Smooth muscle cell (in vitro differentiated cells): ENCODE results near the gene MRPS23. TPM values are rescaled to one million over a fixed set of nuclear protein-coding genes. Genes with fewer than 3 reads are reported as not detected.

Experiments
- DNase-seq: peaks from one replicate; lab custom pipeline; 2025; ENCODE audit not compliant: unreplicated experiment; lab: John Stamatoyannopoulos, UW
- H2AFZ ChIP-seq: fragments of 200-600 bp; sonication (generic); 2 replicates; pipeline ENCODE4 v1.6.0; 2016; ENCODE audit warnings: antibody characterized with exemption, low read depth, mild to moderate bottlenecking
- H3F3A ChIP-seq: fragments of 200-600 bp; sonication (generic); 2 replicates; pipeline ENCODE4 v1.6.0; 2017; ENCODE audit warnings: antibody characterized with exemption, low read depth
- H3K27ac ChIP-seq: fragments of 200-600 bp; sonication (generic); 2 replicates; pipeline ENCODE4 v1.5.1; 2016; ENCODE audit warnings: low read depth, mild to moderate bottlenecking
- H3K27me3 ChIP-seq: fragments of 200-600 bp; sonication (generic); 2 replicates; pipeline ENCODE4 v1.6.1; 2016; ENCODE audit warnings: low read depth, mild to moderate bottlenecking
- H3K36me3 ChIP-seq: fragments of 200-600 bp; sonication (generic); 2 replicates; pipeline ENCODE4 v1.5.1; 2016; ENCODE audit warnings: low read depth
- H3K4me1 ChIP-seq: fragments of 200-600 bp; sonication (generic); 2 replicates; pipeline ENCODE4 v1.5.1; 2016; ENCODE audit warnings: low read depth
- H3K4me2 ChIP-seq: fragments of 200-600 bp; sonication (generic); 2 replicates; pipeline ENCODE4 v1.6.0; 2016; ENCODE audit warnings: mild to moderate bottlenecking
- H3K4me3 ChIP-seq: fragments of 200-600 bp; sonication (generic); 2 replicates; pipeline ENCODE4 v1.5.1; 2016; ENCODE audit warnings: mild to moderate bottlenecking
- H3K79me2 ChIP-seq: fragments of 200-600 bp; sonication (generic); 2 replicates; pipeline ENCODE4 v1.6.0; 2016; ENCODE audit warnings: low read depth, mild to moderate bottlenecking
- H3K9ac ChIP-seq: fragments of 200-600 bp; sonication (generic); 2 replicates; pipeline ENCODE4 v1.6.0; 2016; ENCODE audit warnings: low read depth
- H3K9me3 ChIP-seq: fragments of 200-600 bp; sonication (generic); replicated peaks from 2 replicates; pipeline ENCODE4 v1.5.1; 2016; ENCODE audit warnings: low read depth
- H4K20me1 ChIP-seq: fragments of 200-600 bp; sonication (generic); 2 replicates; pipeline ENCODE4 v1.6.0; 2016; ENCODE audit warnings: low read depth
- WGBS: methylation state at CpG from one replicate; pipeline ENCODE4 v1.1.7; 2016; ENCODE audit warnings: low lambda C conversion rate; 5-methylcytosine and 5-hydroxymethylcytosine counted together
- polyA plus RNA-seq: library from polyadenylated mRNA; unstranded; fragments of >200 nt; fragmentation: Nextera tagmentation; extraction: Ambion mirVana; gene quantifications from 2 replicates; pipeline ENCODE4 v1.2.1, GENCODE V29; 2016
- total RNA-seq: library from RNA; depleted of rRNA; stranded (reverse); fragments of >200 nt; gene quantifications from 2 replicates; pipeline ENCODE4 v1.2.3, GENCODE V29; 2014
- TF ChIP-seq, protein P1 (sequence below): fragments of 200-600 bp; sonication (generic); IDR thresholded peaks from 2 replicates; pipeline ENCODE4 v1.5.1; 2017; ENCODE audit warnings: borderline replicate concordance, mild to moderate bottlenecking, antibody characterized with exemption; ENCODE audit not compliant: insufficient read depth, poor library complexity, severe bottlenecking

The MRPS23 gene
- total and polyA plus RNA-seq, 2 experiments from 2014 or later = 32.3 to 48.4 TPM

GRCh38 chr17:57889252-57889651, 39.4 kb upstream of the MRPS23 start:
- no peaks in the 10 kb centered on the region for H4K20me1 ChIP-seq
- WGBS = 96% methylated on average over 2 of the region's 2 CpGs
- peaks cover 9% of the 10 kb centered on the region for H3K79me2 ChIP-seq
- peaks cover 12% of the 10 kb centered on the region for H3K4me1 ChIP-seq
- no peak overlapping the region for H3K4me2 ChIP-seq
- H3K27me3 ChIP-seq = no peaks in the 10 kb centered on the region
- no peaks in the 10 kb centered on the region for H3K36me3 ChIP-seq
- H3K27ac ChIP-seq = no peak overlapping the region
- H3K9me3 ChIP-seq = no peaks in the 10 kb centered on the region
- H2AFZ ChIP-seq = no peak overlapping the region
- H3K9ac ChIP-seq = no peak overlapping the region
- peaks cover 9% of the 10 kb centered on the region for H3F3A ChIP-seq
- no peak overlapping the region for H3K4me3 ChIP-seq
- TF ChIP-seq, protein P1, sequence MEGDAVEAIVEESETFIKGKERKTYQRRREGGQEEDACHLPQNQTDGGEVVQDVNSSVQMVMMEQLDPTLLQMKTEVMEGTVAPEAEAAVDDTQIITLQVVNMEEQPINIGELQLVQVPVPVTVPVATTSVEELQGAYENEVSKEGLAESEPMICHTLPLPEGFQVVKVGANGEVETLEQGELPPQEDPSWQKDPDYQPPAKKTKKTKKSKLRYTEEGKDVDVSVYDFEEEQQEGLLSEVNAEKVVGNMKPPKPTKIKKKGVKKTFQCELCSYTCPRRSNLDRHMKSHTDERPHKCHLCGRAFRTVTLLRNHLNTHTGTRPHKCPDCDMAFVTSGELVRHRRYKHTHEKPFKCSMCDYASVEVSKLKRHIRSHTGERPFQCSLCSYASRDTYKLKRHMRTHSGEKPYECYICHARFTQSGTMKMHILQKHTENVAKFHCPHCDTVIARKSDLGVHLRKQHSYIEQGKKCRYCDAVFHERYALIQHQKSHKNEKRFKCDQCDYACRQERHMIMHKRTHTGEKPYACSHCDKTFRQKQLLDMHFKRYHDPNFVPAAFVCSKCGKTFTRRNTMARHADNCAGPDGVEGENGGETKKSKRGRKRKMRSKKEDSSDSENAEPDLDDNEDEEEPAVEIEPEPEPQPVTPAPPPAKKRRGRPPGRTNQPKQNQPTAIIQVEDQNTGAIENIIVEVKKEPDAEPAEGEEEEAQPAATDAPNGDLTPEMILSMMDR = no peak
- DNase-seq = no peak

GRCh38 chr17:57888311-57889216, 38.7 kb upstream of the MRPS23 start:
- Histone ChIP-seq H2AFZ (no peak overlapping the region), H3K27ac (no peak overlapping the region)

DNA sequence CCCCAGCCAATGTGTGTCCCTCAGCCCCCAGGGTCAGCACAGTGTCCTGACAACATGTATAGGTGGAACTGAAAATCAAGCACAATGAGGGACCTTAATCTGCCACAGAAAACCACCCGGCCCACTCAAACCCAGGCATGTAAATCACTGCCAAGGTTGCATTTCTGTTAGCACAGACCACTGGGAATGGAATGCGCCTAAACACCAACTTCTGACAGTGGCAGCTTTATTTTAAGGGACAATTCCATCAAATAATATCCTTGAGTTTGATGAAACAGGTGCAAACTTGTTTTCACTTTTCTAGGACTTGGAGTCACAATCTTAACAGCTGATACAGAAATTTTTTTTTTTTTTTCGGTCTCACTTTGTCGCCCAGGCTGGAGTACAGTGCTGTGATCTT, 37.3 kb upstream of the MRPS23 start:
- H2AFZ ChIP-seq = no peak overlapping the region
- H3K27ac ChIP-seq = no peak overlapping the region
- H3F3A ChIP-seq = peaks cover 18% of the 10 kb centered on the region
- no peak overlapping the region for H3K4me2 ChIP-seq
- 93% methylated on average over 4 of the region's 4 CpGs for WGBS
- H3K27me3 ChIP-seq = no peaks in the 10 kb centered on the region
- no peaks in the 10 kb centered on the region for H3K36me3 ChIP-seq
- no peak for DNase-seq
- no peak overlapping the region for H3K9ac ChIP-seq
- H3K4me3 ChIP-seq = no peak overlapping the region
- no peaks in the 10 kb centered on the region for H3K9me3 ChIP-seq
- TF ChIP-seq, protein P1 = no peak
- H4K20me1 ChIP-seq = no peaks in the 10 kb centered on the region
- H3K79me2 ChIP-seq = peaks cover 9% of the 10 kb centered on the region
- H3K4me1 ChIP-seq = peaks cover 5% of the 10 kb centered on the region

More at GRCh38 chr17:57888311-57889216, 38.7 kb upstream of the MRPS23 start:
- H3K27me3 ChIP-seq = no peaks in the 10 kb centered on the region
- TF ChIP-seq, protein P1 = no peak
- no peak overlapping the region for H3K4me3 ChIP-seq
- H3K4me2 ChIP-seq = no peak overlapping the region
- H3K36me3 ChIP-seq = no peaks in the 10 kb centered on the region
- peaks cover 10% of the 10 kb centered on the region for H3K4me1 ChIP-seq
- no peaks in the 10 kb centered on the region for H4K20me1 ChIP-seq
- H3K9ac ChIP-seq = no peak overlapping the region
- no peak for DNase-seq
- H3F3A ChIP-seq = peaks cover 9% of the 10 kb centered on the region
- WGBS = 95% methylated on average over 12 of the region's 12 CpGs
- peaks cover 9% of the 10 kb centered on the region for H3K79me2 ChIP-seq
- no peaks in the 10 kb centered on the region for H3K9me3 ChIP-seq
